Breast epithelium (tissue), 4 donors: ENCODE measurements around the gene TM2D3. TPM values are rescaled to one million over a fixed set of nuclear protein-coding genes. Genes with fewer than 3 reads are reported as not detected.

ENCODE experiments used
- DNase-seq, 2 donors: peaks; one replicate each; pipeline ENCODE4 v3.0.0-alpha.2; 2019; ENCODE audit warnings: low spot score in 2 of 2
- H3K27ac ChIP-seq, 2 donors: fragments of 200-600 bp; sonication (generic) in 1 of 2; one replicate each; pipeline ENCODE4 v1.5.1; 2016 to 2019; ENCODE audit warnings: mild to moderate bottlenecking in 1 of 2
- H3K27me3 ChIP-seq, 2 donors: fragments of 200-600 bp; sonication (generic) in 1 of 2; one replicate each; pipeline versions ENCODE4 v1.5.1 to v1.6.0; 2017 to 2019; ENCODE audit warnings: control low read depth in 1 of 2, mild to moderate bottlenecking in 1 of 2
- H3K36me3 ChIP-seq: fragments of 200-600 bp; one replicate; pipeline ENCODE4 v1.5.1; 2019
- H3K4me1 ChIP-seq, 2 donors: fragments of 200-600 bp; sonication (generic); one replicate each; pipeline ENCODE4 v1.5.1; 2016 to 2019; ENCODE audit warnings: control low read depth in 1 of 2
- H3K4me3 ChIP-seq, 3 donors: fragments of 200-600 bp; sonication (generic); 1 replicate in 2 of 3; 2 replicates in 1 of 3; pipeline ENCODE4 v1.5.1; 2016 to 2019; ENCODE audit warnings: mild to moderate bottlenecking in 3 of 3, moderate library complexity in 2 of 3
- H3K9me3 ChIP-seq, 2 donors: fragments of 200-600 bp; sonication (generic) in 1 of 2; one replicate each; pipeline ENCODE4 v1.5.1; 2016 to 2019; ENCODE audit warnings: control low read depth in 1 of 2
- CTCF ChIP-seq, 3 donors: fragments of 450-650 bp; IDR thresholded peaks; one replicate each; pipeline ENCODE4 v1.5.1; 2016 to 2017; ENCODE audit warnings: antibody characterized with exemption in 3 of 3, mild to moderate bottlenecking in 3 of 3, moderate library complexity in 3 of 3
- POLR2A ChIP-seq: fragments of 450-650 bp; IDR thresholded peaks from one replicate; pipeline ENCODE4 v1.6.1; 2016; ENCODE audit warnings: antibody characterized with exemption, mild to moderate bottlenecking, moderate library complexity
- POLR2AphosphoS5 ChIP-seq, 3 donors: sonication (generic); formaldehyde crosslinking; IDR thresholded peaks; one replicate each; pipeline ENCODE4 v1.6.1; 2017; ENCODE audit warnings: antibody characterized with exemption in 3 of 3
- intact Hi-C: fragments of 100-400 bp; cut with DNase I; formaldehyde crosslinking; loops from one replicate; pipeline ENCODE4 v1.15.1; 2023; ENCODE audit warnings: low total_unique reads
- total RNA-seq, 3 donors: library from RNA; depleted of rRNA; stranded (reverse); fragments of >200 nt; gene quantifications; one replicate each; pipeline ENCODE4 v1.1.0, GENCODE V29; 2016

The TM2D3 gene
- total RNA-seq, 3 donors from 2014 or later, result 40.3 to 49.8 (median 46.2) TPM

GRCh38 chr15:101672298-101672697, 20.1 kb upstream of the TM2D3 start:
- Histone ChIP-seq H3K27ac (no peak overlapping the region), H3K27me3 (no peaks in the 10 kb centered on the region), H3K9me3 (no peaks in the 10 kb centered on the region), H3K4me3 (no peak overlapping the region), H3K4me1 (no peaks in the 10 kb centered on the region), H3K36me3 (no peaks in the 10 kb centered on the region)
- TF ChIP-seq POLR2A, result no peak
- TF ChIP-seq CTCF (IDR thresholded peaks at IDR 0.05), result no peak
- no peak for TF ChIP-seq POLR2AphosphoS5 (IDR thresholded peaks at IDR 0.05)
- no peak for DNase-seq
- intact Hi-C loops, result no loop called here

GRCh38 chr15:101669744-101670143, 17.6 kb upstream of the TM2D3 start:
- no peak for DNase-seq
- H3K27ac ChIP-seq, result no peak overlapping the region
- TF ChIP-seq POLR2AphosphoS5 (IDR thresholded peaks at IDR 0.05), result no peak
- TF ChIP-seq CTCF (IDR thresholded peaks at IDR 0.05), result no peak
- TF ChIP-seq POLR2A, result no peak
- no peaks in the 10 kb centered on the region for H3K27me3 ChIP-seq
- H3K9me3 ChIP-seq, result no peaks in the 10 kb centered on the region
- H3K4me3 ChIP-seq, result no peak overlapping the region
- H3K4me1 ChIP-seq, result no peaks in the 10 kb centered on the region
- no peaks in the 10 kb centered on the region for H3K36me3 ChIP-seq
- intact Hi-C loops, result no loop called here

- H3K4me1 ChIP-seq, result no peaks in the 10 kb centered on the region
- H3K27me3 ChIP-seq, result no peaks in the 10 kb centered on the region
- no peak overlapping the region for H3K4me3 ChIP-seq
- DNase-seq, result no peak
- H3K27ac ChIP-seq, result no peak overlapping the region
- intact Hi-C loops, result no loop called here
- no peaks in the 10 kb centered on the region for H3K36me3 ChIP-seq
- TF ChIP-seq POLR2AphosphoS5 (IDR thresholded peaks at IDR 0.05) (no peak), CTCF (IDR thresholded peaks at IDR 0.05) (no peak), POLR2A (no peak)
- H3K9me3 ChIP-seq, result no peaks in the 10 kb centered on the region
Observed at GRCh38 chr15:101667881-101668280, 15.7 kb upstream of the TM2D3 start.

- TF ChIP-seq POLR2AphosphoS5 (IDR thresholded peaks at IDR 0.05) (no peak), POLR2A (no peak), CTCF (IDR thresholded peaks at IDR 0.05) (no peak)
- H3K4me3 ChIP-seq, result no peak overlapping the region
- intact Hi-C loops, result no loop called here
- no peaks in the 10 kb centered on the region for H3K4me1 ChIP-seq
- no peaks in the 10 kb centered on the region for H3K9me3 ChIP-seq
- no peak overlapping the region for H3K27ac ChIP-seq
- DNase-seq, result no peak
- no peaks in the 10 kb centered on the region for H3K27me3 ChIP-seq
- peaks cover 7% of the 10 kb centered on the region for H3K36me3 ChIP-seq
Observed at GRCh38 chr15:101664303-101664913, 12.2 kb upstream of the TM2D3 start.

DNA sequence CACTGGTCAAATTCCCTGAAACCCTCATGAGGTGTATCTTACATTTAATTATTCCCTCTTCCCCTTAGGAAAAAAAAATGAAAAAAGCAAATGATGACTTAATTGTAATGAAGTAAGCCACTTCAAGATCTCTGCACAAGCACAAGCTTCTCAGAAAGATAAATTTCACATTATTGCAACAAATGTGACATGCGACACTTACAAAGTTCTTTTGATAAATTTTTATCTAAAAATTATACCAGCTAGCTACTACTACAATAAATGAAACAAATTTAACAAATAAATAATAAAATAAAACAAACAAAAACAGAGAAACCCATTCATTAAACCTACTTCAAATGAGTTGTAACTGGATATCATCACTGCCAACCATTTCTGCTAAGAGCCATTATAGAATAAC, 10.0 kb upstream of the TM2D3 start:
- TF ChIP-seq POLR2AphosphoS5 (IDR thresholded peaks at IDR 0.05) (no peak), CTCF (IDR thresholded peaks at IDR 0.05) (no peak), POLR2A (no peak)
- intact Hi-C loops, result no loop called here
- Histone ChIP-seq H3K4me3 (no peak overlapping the region), H3K27ac (no peak overlapping the region), H3K27me3 (no peaks in the 10 kb centered on the region), H3K4me1 (no peaks in the 10 kb centered on the region), H3K36me3 (peaks cover 7% of the 10 kb centered on the region), H3K9me3 (no peaks in the 10 kb centered on the region)
- DNase-seq, result no peak
